GM12878 (cell line): ENCODE data around the gene CLEC3A. TPM values are rescaled to one million over a fixed set of nuclear protein-coding genes. Genes with fewer than 3 reads are reported as not detected.

Source experiments
- ATAC-seq: fragments of 200-7000 bp; cut with Tn5 transposase; 3 replicates; pipeline ENCODE4 v1.9.1; 2020; ENCODE audit warnings: mild to moderate bottlenecking, moderate library complexity
- BruUV-seq: library from RNA; stranded (reverse); fragments of 400-500 nt; replicated peaks from 2 replicates; lab custom pipeline; 2021; lab: Mats Ljungman, UMichigan
- CTCF ChIA-PET: fragments of 300-600 bp; sonication (Branson Sonifier 250); formaldehyde crosslinking; extraction: SDS; loops from one replicate; lab custom pipeline; 2021; ENCODE audit warnings: inconsistent platforms; lab: Yijun Ruan, JAX
- POLR2A ChIA-PET: fragments of 350-600 bp; formaldehyde crosslinking; extraction: SDS; loops from one replicate; lab custom pipeline; 2021; ENCODE audit warnings: inconsistent platforms; lab: Charles Lee
- RAD21 ChIA-PET: fragments of 300-600 bp; sonication (Branson Sonifier 250); formaldehyde crosslinking; loops from one replicate; lab custom pipeline; 2023; ENCODE audit warnings: antibody characterized with exemption; ENCODE audit not compliant: unreplicated experiment; lab: Charles Lee
- SMC1A ChIA-PET: fragments of 300-600 bp; sonication (Branson Sonifier 250); formaldehyde crosslinking; loops from one replicate; lab custom pipeline; 2023; ENCODE audit not compliant: unreplicated experiment, uncharacterized antibody; lab: Charles Lee
- DNase-seq: peaks from one replicate; pipeline ENCODE4 v3.0.0-alpha.2; 2011; ENCODE audit warnings: low read depth, low spot score
- FAIRE-seq: peaks from 3 replicates; lab custom pipeline; 2011; peaks lifted over from hg19 to GRCh38; lab: Jason Lieb, UNC
- H2AFZ ChIP-seq: 2 replicates; pipeline ENCODE4 v1.6.0; 2011; ENCODE audit warnings: low read depth, low read length, control low read depth; ENCODE audit not compliant: control insufficient read depth
- H3K27ac ChIP-seq: 2 replicates; pipeline ENCODE4 v1.5.1; 2011; ENCODE audit warnings: control low read depth; ENCODE audit not compliant: control insufficient read depth, insufficient read depth
- H3K27me3 ChIP-seq, 2 experiments: replicated peaks in 1 of 2; 2 replicates each; pipeline versions ENCODE4 v1.6.0 to v1.6.1; 2011; ENCODE audit warnings: low read length in 1 of 2; ENCODE audit not compliant: control insufficient read depth in 2 of 2, insufficient read depth in 2 of 2
- H3K36me3 ChIP-seq, 2 experiments: 2 replicates each; pipeline ENCODE4 v1.5.1; 2011; ENCODE audit warnings: low read length in 1 of 2; ENCODE audit not compliant: control insufficient read depth in 2 of 2, insufficient read depth in 2 of 2
- H3K4me1 ChIP-seq: 2 replicates; pipeline ENCODE4 v1.6.1; 2011; ENCODE audit warnings: mild to moderate bottlenecking, low read length, moderate library complexity, mixed read lengths; ENCODE audit not compliant: control insufficient read depth, insufficient read depth
- H3K4me2 ChIP-seq: 2 replicates; pipeline ENCODE4 v1.6.0; 2011; ENCODE audit warnings: control low read depth; ENCODE audit not compliant: control insufficient read depth, insufficient read depth
- H3K4me3 ChIP-seq: fragments of 200-600 bp; sonication (generic); 2 replicates; pipeline ENCODE4 v1.5.1; 2016
- H3K79me2 ChIP-seq: 2 replicates; pipeline ENCODE4 v1.6.0; 2011; ENCODE audit warnings: low read length; ENCODE audit not compliant: control insufficient read depth, insufficient read depth
- H3K9ac ChIP-seq: 2 replicates; pipeline ENCODE4 v1.8.0; 2011; ENCODE audit warnings: low read length, control low read depth, mixed read lengths; ENCODE audit not compliant: control insufficient read depth, insufficient read depth
- H3K9me3 ChIP-seq: replicated peaks from 3 replicates; pipeline ENCODE4 v1.5.1; 2011; ENCODE audit warnings: mild to moderate bottlenecking, low read length; ENCODE audit not compliant: control insufficient read depth, insufficient read depth
- H4K20me1 ChIP-seq: 2 replicates; pipeline ENCODE4 v1.6.0; 2011; ENCODE audit not compliant: control insufficient read depth, insufficient read depth
- BCL11A ChIP-seq: IDR thresholded peaks from 2 replicates; pipeline ENCODE4 v1.6.1; 2011; ENCODE audit warnings: low read depth, low read length
- CEBPB ChIP-seq, 2 experiments: fragments of 150-350 bp in 1 of 2; IDR thresholded peaks; 2 replicates each; pipeline ENCODE4 v1.6.1; 2012 to 2014; ENCODE audit warnings: low read depth in 2 of 2, low read length in 2 of 2, borderline replicate concordance in 1 of 2, inconsistent platforms in 1 of 2
- CEBPZ ChIP-seq: fragments of 150-350 bp; IDR thresholded peaks from 2 replicates; pipeline ENCODE4 v1.6.1; 2016; ENCODE audit warnings: low read depth, low read length
- JUND ChIP-seq: IDR thresholded peaks from 2 replicates; pipeline ENCODE4 v1.6.1; 2012; ENCODE audit warnings: low read depth, mild to moderate bottlenecking, low read length, improper control_type of control experiment, moderate library complexity
- NFYA ChIP-seq: IDR thresholded peaks from 2 replicates; pipeline ENCODE4 v1.6.1; 2011; ENCODE audit warnings: low read depth, mild to moderate bottlenecking, low read length, improper control_type of control experiment, borderline replicate concordance
- PAX5 ChIP-seq: IDR thresholded peaks from 2 replicates; pipeline ENCODE4 v1.6.1; 2011; ENCODE audit warnings: low read depth, low read length, borderline replicate concordance
- PRDM15 ChIP-seq: fragments of 450-650 bp; formaldehyde crosslinking; IDR thresholded peaks from 2 replicates; pipeline ENCODE4 v1.4.0; 2020; ENCODE audit warnings: mild to moderate bottlenecking, moderate library complexity
- RB1 ChIP-seq: fragments of 450-650 bp; formaldehyde crosslinking; IDR thresholded peaks from 2 replicates; pipeline ENCODE4 v1.6.1; 2017; ENCODE audit warnings: mild to moderate bottlenecking, borderline replicate concordance
- RBBP5 ChIP-seq: fragments of 200-600 bp; sonication (generic); conservative IDR thresholded peaks from 2 replicates; pipeline ENCODE4 v1.6.1; 2016
- REST ChIP-seq: IDR thresholded peaks from 2 replicates; pipeline ENCODE4 v1.6.1; 2012; ENCODE audit warnings: mild to moderate bottlenecking, low read depth, low read length
- RUNX3 ChIP-seq: IDR thresholded peaks from 2 replicates; pipeline ENCODE4 v1.6.1; 2012; ENCODE audit warnings: low read length, inconsistent platforms
- SMAD1 ChIP-seq: fragments of 450-650 bp; IDR thresholded peaks from 2 replicates; pipeline ENCODE4 v1.6.1; 2018; ENCODE audit warnings: mild to moderate bottlenecking, low read depth; ENCODE audit not compliant: partially characterized antibody
- SPI1 ChIP-seq: IDR thresholded peaks from 2 replicates; pipeline ENCODE4 v1.6.1; 2011; ENCODE audit warnings: low read depth, mild to moderate bottlenecking, low read length, moderate library complexity, borderline replicate concordance; ENCODE audit not compliant: insufficient read depth
- SUZ12 ChIP-seq: fragments of 200-600 bp; sonication (generic); IDR thresholded peaks from one replicate; pipeline ENCODE4 v1.6.1; 2018; ENCODE audit warnings: antibody characterized with exemption, mild to moderate bottlenecking; ENCODE audit not compliant: unreplicated experiment
- ZNF274 ChIP-seq: IDR thresholded peaks from one replicate; pipeline ENCODE4 v1.8.0; 2011; ENCODE audit not compliant: insufficient read length, insufficient read depth
- WGBS: methylation state at CpG from one replicate; pipeline ENCODE4 v1.1.6; 2016; ENCODE audit warnings: low lambda C conversion rate; ENCODE audit not compliant: insufficient replicate concordance, insufficient coverage; ENCODE audit errors: missing lambda C conversion rate; 5-methylcytosine and 5-hydroxymethylcytosine counted together
- in situ Hi-C: fragments of 300-500 bp; cut with MboI; formaldehyde crosslinking; loops from 9 replicates; pipeline ENCODE4 v1.14.3; 2018; ENCODE audit warnings: mixed read lengths
- intact Hi-C: fragments of 100-400 bp; cut with micrococcal nuclease; formaldehyde crosslinking; loops from one replicate; pipeline ENCODE4 v1.14.2; 2022; ENCODE audit not compliant: unreplicated experiment
- polyA plus RNA-seq, 11 experiments: library from polyadenylated mRNA; depleted of rRNA in 4 of 11; unstranded in 6 of 11; stranded (reverse) in 5 of 11; fragments of >200 nt; fragmentation: Nextera tagmentation in 4 of 11; fragmentation: Illumina TruSeq in 1 of 11; extraction: Ambion mirVana in 4 of 11; extraction: Trizol in 1 of 11; gene quantifications; 1 replicate in 1 of 11; 2 replicates in 10 of 11; pipeline versions ENCODE4 v1.2.1 to v1.2.3, GENCODE V29; 2011 to 2016; ENCODE audit warnings: inconsistent platforms in 2 of 11, missing spikeins in 2 of 11, low read depth in 1 of 11
- total RNA-seq, 4 experiments: library from RNA; depleted of rRNA in 3 of 4; stranded (reverse); fragments of >200 nt in 3 of 4; fragmentation: Illumina TruSeq in 1 of 4; extraction: Trizol in 1 of 4; gene quantifications; 2 replicates each; pipeline versions ENCODE4 v1.2.1 to v1.2.3, GENCODE V29; 2013 to 2021

CLEC3A gene
- total and polyA plus RNA-seq, 10 of the 15 experiments (the other 5 are each of a cell fraction or from before 2014, with no cell fraction given), result not detected

- Histone ChIP-seq H3K27me3 (peaks cover 0 to 2% of the 10 kb centered on the region in 2 experiments; a peak in 1 of 4 replicates), H3K4me1 (no peaks in the 10 kb centered on the region), H3K4me2 (no peak overlapping the region), H2AFZ (no peak overlapping the region), H3K36me3 (no peaks in the 10 kb centered on the region), H3K9ac (no peak overlapping the region), H4K20me1 (no peaks in the 10 kb centered on the region), H3K9me3 (no peaks in the 10 kb centered on the region), H3K27ac (no peak overlapping the region), H3K79me2 (no peaks in the 10 kb centered on the region), H3K4me3 (no peak overlapping the region)
- ChIA-PET SMC1A (no interaction called here), POLR2A (no interaction called here), CTCF (no interaction called here), RAD21 (no interaction called here)
- ATAC-seq (no peak), DNase-seq (no peak), FAIRE-seq (no peak)
- no TSS peak for BruUV-seq
- WGBS, result 28% methylated on average over 4 of the region's 4 CpGs
- in situ Hi-C loops, result no loop called here
- intact Hi-C loops, result no loop called here
- TF ChIP-seq RBBP5 (no peak), SPI1 (no peak), SMAD1 (no peak), JUND (no peak), NFYA (no peak), REST (no peak), RUNX3 (no peak), ZNF274 (no peak), SUZ12 (no peak), PAX5 (no peak), CEBPZ (no peak), BCL11A (no peak), PRDM15 (CRISPR knock-in tag) (no peak), RB1 (no peak), CEBPB (IDR thresholded peaks at IDR 0.05; ENCODE audit: borderline replicate concordance in 1 of 2, low read depth in 2 of 2, low read length in 2 of 2) (no peak)
Observed at GRCh38 chr16:78081341-78081740, 59.0 kb downstream of the CLEC3A start.
